ENCODE data around the gene TXNL4A.
A peak's percentile ranks its signal among the peaks of the same experiment; 100 is the strongest.
"Not testable (repeated sequence)": the region's sequence is repeated elsewhere in the genome, so short reads cannot be mapped to it uniquely, and the experiment has no call there.

The TXNL4A gene

DNA sequence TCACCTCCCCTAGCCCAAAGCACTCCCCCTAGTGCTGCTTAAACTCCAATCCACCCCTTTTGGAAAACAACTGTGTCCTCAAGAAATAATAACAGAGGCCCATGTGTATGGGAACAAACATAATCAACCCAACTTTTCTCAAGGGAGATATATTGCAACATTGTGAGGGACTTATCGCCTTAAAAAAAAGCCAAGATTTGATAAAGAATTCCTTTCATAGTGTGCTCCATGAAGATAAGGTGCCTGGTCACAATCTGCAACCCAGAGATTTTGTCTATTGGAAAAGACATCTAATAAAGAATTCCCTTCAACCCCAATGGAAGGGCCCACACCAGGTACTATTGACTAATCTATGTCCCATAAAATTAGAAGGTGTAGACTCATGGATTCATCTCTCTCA, 41.3 kb upstream of the TXNL4A start:
- Histone ChIP-seq H3K36me3 (ENCODE audit: low read length) (no peaks in the 10 kb centered on the region), H3K27me3 (ENCODE audit: low read length) (no peaks in the 10 kb centered on the region), H3K9ac (ENCODE audit: low read length) (no peak overlapping the region), H4K20me1 (ENCODE audit: low read depth, low read length) (no peaks in the 10 kb centered on the region), H3K9me3 (ENCODE audit: insufficient read depth, low read length) (peaks cover 12% of the 10 kb centered on the region; the same call in 1 of the 2 replicates), H3K27ac (ENCODE audit: low read depth, low read length) (no peak overlapping the region), H3K79me2 (ENCODE audit: insufficient read depth, low read length) (peaks cover 3% of the 10 kb centered on the region), H3F3A (ENCODE audit: insufficient read depth) (peaks cover 5% of the 10 kb centered on the region; the same call in 1 of the 2 replicates), H3K4me3 (ENCODE audit: insufficient read depth, low read length, poor library complexity, severe bottlenecking) (no peak overlapping the region), H3K9me2 (replicated peaks; ENCODE audit: insufficient read depth, low read length) (no peaks in the 10 kb centered on the region), H2AFZ (ENCODE audit: low read depth, low read length, severe bottlenecking) (no peak overlapping the region), H3K4me2 (ENCODE audit: low read depth, low read length, poor library complexity, severe bottlenecking) (no peak overlapping the region)
- TF ChIP-seq EZH2phosphoT487 (conservative IDR thresholded peaks at IDR 0.05; ENCODE audit: low read length): no peak
- TF ChIP-seq, protein P1, sequence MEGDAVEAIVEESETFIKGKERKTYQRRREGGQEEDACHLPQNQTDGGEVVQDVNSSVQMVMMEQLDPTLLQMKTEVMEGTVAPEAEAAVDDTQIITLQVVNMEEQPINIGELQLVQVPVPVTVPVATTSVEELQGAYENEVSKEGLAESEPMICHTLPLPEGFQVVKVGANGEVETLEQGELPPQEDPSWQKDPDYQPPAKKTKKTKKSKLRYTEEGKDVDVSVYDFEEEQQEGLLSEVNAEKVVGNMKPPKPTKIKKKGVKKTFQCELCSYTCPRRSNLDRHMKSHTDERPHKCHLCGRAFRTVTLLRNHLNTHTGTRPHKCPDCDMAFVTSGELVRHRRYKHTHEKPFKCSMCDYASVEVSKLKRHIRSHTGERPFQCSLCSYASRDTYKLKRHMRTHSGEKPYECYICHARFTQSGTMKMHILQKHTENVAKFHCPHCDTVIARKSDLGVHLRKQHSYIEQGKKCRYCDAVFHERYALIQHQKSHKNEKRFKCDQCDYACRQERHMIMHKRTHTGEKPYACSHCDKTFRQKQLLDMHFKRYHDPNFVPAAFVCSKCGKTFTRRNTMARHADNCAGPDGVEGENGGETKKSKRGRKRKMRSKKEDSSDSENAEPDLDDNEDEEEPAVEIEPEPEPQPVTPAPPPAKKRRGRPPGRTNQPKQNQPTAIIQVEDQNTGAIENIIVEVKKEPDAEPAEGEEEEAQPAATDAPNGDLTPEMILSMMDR (IDR thresholded peaks at IDR 0.05; ENCODE audit: insufficient read depth, low read length, poor library complexity, severe bottlenecking): no peak

DNA sequence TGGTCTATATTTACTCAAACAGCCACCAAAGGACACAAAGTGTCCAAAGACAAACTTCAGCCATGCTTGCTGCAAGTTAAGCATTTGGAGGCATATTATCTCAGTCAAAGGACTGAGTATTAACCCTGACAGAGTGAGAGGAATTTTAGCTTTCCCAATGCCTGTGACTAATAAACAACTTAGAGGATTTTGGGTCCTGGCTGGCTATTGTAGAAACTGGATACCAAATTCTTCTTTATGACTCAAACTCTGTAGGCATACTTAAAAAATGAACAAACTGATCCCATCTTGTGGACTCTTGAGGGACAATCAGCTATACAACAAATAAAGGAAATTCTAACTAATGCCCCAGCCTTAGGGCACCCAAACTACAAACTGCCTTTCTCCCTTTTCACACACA, 39.4 kb upstream of the TXNL4A start:
- H3K4me3 ChIP-seq (ENCODE audit: insufficient read depth, low read length, poor library complexity, severe bottlenecking); H3K79me2 ChIP-seq (ENCODE audit: insufficient read depth, low read length); H3K36me3 ChIP-seq (ENCODE audit: low read length); H4K20me1 ChIP-seq (ENCODE audit: low read depth, low read length); H3K27ac ChIP-seq (ENCODE audit: low read depth, low read length); H3K9ac ChIP-seq (ENCODE audit: low read length); H2AFZ ChIP-seq (ENCODE audit: low read depth, low read length, severe bottlenecking); H3K9me2 ChIP-seq (replicated peaks; ENCODE audit: insufficient read depth, low read length); H3K27me3 ChIP-seq (ENCODE audit: low read length); H3K4me2 ChIP-seq (ENCODE audit: low read depth, low read length, poor library complexity, severe bottlenecking); H3F3A ChIP-seq (ENCODE audit: insufficient read depth): not testable (repeated sequence)
- peaks cover 32% of the 10 kb centered on the region; the same call in 1 of the 2 replicates for H3K9me3 ChIP-seq (ENCODE audit: insufficient read depth, low read length)

DNA sequence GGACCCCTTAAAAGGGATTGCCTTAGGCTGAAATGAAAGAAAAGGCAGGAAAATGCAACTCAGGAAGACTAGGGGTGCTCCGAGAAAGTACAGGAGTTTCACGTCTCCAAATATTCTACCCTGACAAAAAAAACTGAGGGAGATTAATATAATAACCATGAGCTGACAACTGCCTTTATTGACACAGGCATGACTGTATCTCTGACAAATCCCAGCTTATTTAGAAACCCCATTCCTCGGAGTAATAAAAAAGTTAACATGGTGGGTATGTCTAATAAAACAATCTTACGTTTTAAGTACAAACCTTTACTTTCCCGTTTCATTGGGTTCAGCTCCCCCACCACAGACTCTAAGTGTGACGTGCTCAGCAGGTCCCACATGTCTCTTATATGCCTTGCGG, 38.0 kb upstream of the TXNL4A start:
- H3K4me3 ChIP-seq (ENCODE audit: insufficient read depth, low read length, poor library complexity, severe bottlenecking): no peak overlapping the region

DNA sequence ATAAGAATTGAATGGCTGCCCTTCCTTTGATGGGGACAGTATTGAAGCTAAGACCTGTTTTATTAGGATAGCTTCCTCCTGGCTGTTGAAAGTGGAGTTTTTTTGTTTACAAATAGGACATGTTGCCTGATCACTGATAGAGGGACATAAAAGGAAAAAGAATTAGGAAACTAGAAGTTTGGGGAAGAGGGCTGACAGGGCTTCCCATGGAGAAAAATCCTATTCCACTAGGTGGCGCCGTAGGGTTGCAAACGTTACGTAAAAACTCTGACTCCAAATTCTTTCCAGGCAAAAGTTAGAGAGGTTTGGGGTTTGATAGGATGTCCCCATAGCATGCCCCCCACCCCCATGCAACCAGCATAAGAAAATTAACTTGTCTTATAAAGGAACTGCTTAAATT, 34.8 kb upstream of the TXNL4A start:
- no peaks in the 10 kb centered on the region for H3K27me3 ChIP-seq (ENCODE audit: low read length)
- no peak overlapping the region for H3K4me2 ChIP-seq (ENCODE audit: low read depth, low read length, poor library complexity, severe bottlenecking)
- no peak for TF ChIP-seq EZH2phosphoT487 (conservative IDR thresholded peaks at IDR 0.05; ENCODE audit: low read length)
- TF ChIP-seq, protein P1 (IDR thresholded peaks at IDR 0.05; ENCODE audit: insufficient read depth, low read length, poor library complexity, severe bottlenecking): peak; percentile 57
- no peaks in the 10 kb centered on the region for H3F3A ChIP-seq (ENCODE audit: insufficient read depth)
- H3K4me3 ChIP-seq (ENCODE audit: insufficient read depth, low read length, poor library complexity, severe bottlenecking): no peak overlapping the region
- H3K27ac ChIP-seq (ENCODE audit: low read depth, low read length): no peak overlapping the region
- no peaks in the 10 kb centered on the region for H3K36me3 ChIP-seq (ENCODE audit: low read length)
- no peak overlapping the region for H2AFZ ChIP-seq (ENCODE audit: low read depth, low read length, severe bottlenecking)
- no peaks in the 10 kb centered on the region for H3K9me2 ChIP-seq (replicated peaks; ENCODE audit: insufficient read depth, low read length)
- no peaks in the 10 kb centered on the region for H4K20me1 ChIP-seq (ENCODE audit: low read depth, low read length)
- H3K79me2 ChIP-seq (ENCODE audit: insufficient read depth, low read length): no peaks in the 10 kb centered on the region
- peaks cover 66% of the 10 kb centered on the region; the same call in 1 of the 2 replicates for H3K9me3 ChIP-seq (ENCODE audit: insufficient read depth, low read length)
- H3K9ac ChIP-seq (ENCODE audit: low read length): no peak overlapping the region

More for the DNA sequence above, 38.0 kb upstream of the TXNL4A start:
- Histone ChIP-seq H2AFZ (ENCODE audit: low read depth, low read length, severe bottlenecking) (no peak overlapping the region), H3K9ac (ENCODE audit: low read length) (no peak overlapping the region), H3K27ac (ENCODE audit: low read depth, low read length) (no peak overlapping the region), H3K9me3 (ENCODE audit: insufficient read depth, low read length) (peaks cover 45% of the 10 kb centered on the region; the same call in 1 of the 2 replicates), H3F3A (ENCODE audit: insufficient read depth) (no peaks in the 10 kb centered on the region), H3K4me2 (ENCODE audit: low read depth, low read length, poor library complexity, severe bottlenecking) (no peak overlapping the region), H3K27me3 (ENCODE audit: low read length) (no peaks in the 10 kb centered on the region), H4K20me1 (ENCODE audit: low read depth, low read length) (no peaks in the 10 kb centered on the region), H3K79me2 (ENCODE audit: insufficient read depth, low read length) (no peaks in the 10 kb centered on the region), H3K36me3 (ENCODE audit: low read length) (no peaks in the 10 kb centered on the region), H3K9me2 (replicated peaks; ENCODE audit: insufficient read depth, low read length) (no peaks in the 10 kb centered on the region)
- TF ChIP-seq, protein P1 (IDR thresholded peaks at IDR 0.05; ENCODE audit: insufficient read depth, low read length, poor library complexity, severe bottlenecking): no peak
- no peak for TF ChIP-seq EZH2phosphoT487 (conservative IDR thresholded peaks at IDR 0.05; ENCODE audit: low read length)

Data from SU-DHL-6 (cell line).